Fibroblast of skin of abdomen (primary cell): ENCODE measurements around the gene SLC2A8.

ENCODE experiments used
- DNase-seq: peaks from one replicate; pipeline ENCODE4 v3.0.0-alpha.2; 2013

The SLC2A8 gene

DNA sequence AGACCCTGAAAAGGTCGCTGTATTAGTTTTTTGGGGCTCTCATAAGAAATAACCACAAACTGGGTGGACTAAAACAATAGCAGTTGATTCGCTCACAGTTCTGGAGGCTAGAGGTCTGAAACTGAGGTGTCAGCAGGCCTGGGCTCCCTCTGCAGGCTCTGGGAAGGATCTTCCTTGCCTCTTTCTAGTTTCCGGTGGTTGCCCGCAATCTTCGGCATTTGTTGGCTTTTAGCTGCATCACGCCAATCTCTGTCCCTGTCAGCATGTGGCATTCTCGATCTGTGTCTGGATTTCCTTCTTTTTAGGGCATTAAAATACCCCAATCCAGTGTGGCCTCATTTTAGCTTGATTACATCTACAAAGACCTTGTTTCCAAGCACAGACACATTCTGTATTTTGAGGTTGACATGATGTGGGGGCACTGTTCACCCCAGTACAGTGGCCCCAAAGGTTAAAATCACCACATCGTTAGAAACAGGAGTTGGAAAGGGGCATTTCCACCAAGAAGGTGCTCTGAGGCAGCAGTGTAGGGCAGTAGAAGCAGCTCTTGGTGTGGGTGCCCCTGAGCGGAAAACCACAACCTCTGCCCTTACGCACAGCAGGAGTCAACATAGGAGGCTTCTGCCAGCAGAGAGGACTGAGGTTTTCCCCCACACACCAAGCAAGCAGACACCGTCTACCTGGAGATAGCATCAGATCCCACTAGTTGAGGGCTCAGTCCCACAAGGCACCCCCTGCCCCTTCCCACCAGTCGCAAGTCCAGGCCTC is 40.7 kb downstream of the SLC2A8 start:
- DNase-seq: no peak

DNA sequence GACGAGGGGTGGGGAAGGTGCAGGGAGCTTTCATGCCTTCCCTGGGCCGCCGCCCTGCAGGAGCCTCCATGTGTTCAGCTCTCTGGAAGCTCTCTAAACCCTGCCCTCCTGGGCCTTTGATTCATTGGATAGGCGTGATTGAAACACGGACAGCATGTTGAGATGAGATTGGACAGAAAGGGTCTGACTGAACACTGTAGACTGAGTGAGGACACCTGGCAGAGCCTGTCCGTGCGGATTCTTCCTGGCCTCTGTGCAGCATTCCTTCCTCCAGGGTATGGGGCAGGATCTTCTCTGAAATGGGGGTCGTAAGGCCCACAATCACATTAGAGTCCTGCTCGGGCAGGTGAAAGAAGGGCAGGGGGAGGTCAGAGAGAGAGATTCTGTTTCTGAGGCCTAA is 41.4 kb downstream of the SLC2A8 start:
- no peak for DNase-seq

- DNase-seq: no peak
Observed at GRCh38 chr9:127444283-127444920, 47.4 kb downstream of the SLC2A8 start.

- no peak for DNase-seq
Observed at GRCh38 chr9:127444921-127445850, 48.2 kb downstream of the SLC2A8 start.

DNA sequence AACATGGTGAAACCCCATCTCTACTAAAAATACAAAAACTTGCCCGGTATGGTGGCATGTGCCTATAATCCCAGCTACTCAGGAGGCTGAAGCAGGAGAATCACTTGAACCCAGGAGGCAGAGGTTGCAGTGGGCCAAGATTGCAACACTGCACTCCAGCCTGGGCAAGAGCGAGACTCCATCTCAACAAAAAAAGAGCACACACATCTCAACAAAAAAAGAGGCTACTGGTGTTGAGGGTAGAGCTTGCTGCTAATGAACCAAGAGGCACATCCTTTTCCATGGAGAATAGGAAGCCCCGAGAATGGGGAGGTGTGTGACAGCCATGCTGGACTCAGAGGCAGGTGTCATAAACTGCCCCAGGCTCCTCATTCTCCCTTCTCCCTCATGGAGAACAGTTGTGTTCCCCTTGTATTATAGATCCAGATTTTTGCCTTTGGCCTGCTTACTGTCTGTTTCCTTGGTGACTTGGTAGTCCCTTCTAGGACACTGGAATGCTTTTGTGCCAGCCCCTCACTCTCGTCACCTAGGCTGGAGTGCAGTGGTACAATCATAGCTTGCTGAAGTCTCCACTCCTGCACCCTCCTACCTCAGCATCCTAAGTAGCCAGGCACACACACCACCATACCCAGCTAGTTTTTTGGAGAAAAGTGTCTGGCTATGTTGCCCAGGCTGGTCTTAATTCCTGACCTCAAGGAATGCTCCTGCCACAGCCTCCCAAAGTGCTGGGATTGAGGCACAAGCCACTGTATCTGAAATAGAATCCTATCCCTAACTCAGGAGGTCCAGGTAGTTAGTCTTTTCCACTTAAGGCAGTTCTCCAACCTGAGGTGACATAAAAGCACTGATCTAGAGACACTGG is 49.1 kb downstream of the SLC2A8 start:
- DNase-seq: no peak

GRCh38 chr9:127446713-127447415 is 49.9 kb downstream of the SLC2A8 start:
- no peak for DNase-seq

- DNase-seq: no peak
Observed at GRCh38 chr9:127447416-127448111, 50.6 kb downstream of the SLC2A8 start.

DNA sequence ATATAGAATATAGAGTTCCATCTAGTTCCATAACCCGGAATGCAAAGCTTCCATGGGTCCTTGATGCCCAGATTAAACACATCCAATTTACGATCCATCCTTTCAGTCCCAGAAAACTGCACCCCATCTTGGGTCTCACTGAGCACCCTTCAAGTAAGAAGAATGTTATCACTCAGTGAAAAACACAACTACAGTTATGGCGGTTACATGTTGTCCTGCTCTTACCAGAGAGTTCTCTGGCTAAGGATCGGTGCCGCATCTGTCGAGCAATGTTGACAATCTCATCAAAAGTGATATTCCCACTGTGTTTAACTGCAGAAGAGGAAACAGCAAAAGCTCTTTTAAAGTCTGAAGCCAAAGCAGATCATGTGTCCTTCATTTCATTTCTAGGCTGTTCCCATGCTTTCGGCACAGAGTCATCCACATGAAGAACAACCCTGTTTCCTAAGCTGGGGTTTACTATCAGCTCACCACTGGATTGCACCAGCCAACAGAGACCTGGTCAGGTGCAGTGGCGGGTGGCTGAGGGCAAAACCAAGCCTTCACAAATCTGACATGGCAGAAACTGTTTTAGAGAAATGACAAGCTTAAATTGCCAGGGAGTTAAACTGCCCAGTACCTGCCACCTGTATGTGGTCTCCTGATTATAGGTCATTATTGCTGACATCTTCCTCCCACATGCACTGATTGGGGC is 51.3 kb downstream of the SLC2A8 start:
- DNase-seq: no peak

GRCh38 chr9:127449332-127449966 is 52.5 kb downstream of the SLC2A8 start:
- DNase-seq: no peak

DNA sequence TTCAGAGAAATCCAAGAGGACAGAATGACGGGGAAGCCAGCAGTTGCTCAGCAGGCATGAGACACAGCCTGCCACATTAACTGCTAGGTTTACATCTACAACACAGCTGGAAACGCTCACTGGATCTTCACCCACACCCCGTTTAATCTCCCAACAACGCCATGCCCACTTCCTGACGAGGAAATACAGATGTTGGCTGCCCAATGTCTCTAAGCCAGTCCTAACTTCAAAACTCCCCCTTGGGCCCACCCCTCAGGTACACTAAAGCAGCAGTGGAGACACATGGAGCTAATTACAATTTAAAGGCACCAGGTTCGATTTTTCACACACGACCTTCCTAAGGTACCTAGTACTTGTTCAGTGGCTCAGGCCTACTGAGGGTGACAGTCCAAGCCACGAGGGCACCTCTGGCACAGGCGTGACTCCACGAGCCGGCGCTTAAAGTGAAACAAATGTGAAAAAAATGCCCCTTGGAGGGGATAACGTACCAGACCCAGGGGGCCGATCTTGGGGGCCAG is 53.3 kb downstream of the SLC2A8 start:
- DNase-seq: peak; percentile 23

DNA sequence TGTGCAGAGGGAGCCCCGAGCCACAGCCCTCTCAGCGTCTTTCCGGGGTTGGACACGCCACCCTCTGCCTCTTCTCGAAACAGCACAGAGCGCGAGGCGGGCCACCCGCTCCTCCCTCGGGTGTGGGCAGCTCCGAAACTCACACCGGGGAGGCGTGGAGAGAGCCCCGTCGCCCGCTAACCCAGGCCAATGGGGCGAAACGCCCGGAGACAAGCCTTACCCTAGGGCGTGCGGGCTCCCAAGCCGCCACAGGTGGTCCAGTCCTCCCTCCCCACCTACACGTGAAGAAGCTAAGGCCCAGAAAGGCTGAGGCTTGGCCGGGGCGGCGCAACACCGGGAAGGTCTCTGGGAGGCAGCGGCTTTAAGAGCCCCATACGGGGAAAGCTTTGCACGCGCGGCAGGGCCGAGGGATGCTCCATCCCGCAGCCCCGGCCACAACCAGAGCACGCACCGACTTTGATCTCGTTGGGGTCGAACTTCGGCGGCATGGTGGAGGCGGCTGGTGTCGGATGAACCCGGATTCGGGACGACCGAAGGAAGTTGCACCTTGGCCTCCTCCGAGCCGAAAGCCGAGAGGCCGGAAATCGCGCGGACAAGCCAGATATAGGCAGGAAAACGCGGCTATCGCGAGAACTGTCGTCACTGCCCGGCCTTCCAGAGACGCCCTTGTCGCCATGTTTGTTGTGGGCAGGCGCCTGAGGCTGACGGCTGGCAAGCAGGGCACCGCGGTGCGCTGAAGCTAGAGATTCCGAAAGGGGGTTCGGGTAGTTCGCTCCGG is 54.0 kb downstream of the SLC2A8 start, which contains the start of the genes LRSAM1 and RPL12:
LRSAM1 (plus strand) TSS at position 681 of the 778 bp plus-strand sequence. CDS start 3,018 bp downstream, outside the sequence.
RPL12 (minus strand) TSS at position 577 of the 778 bp plus-strand sequence; CDS start at position 488, 89 bp downstream.
- peak; percentile 94 for DNase-seq

- no peak for DNase-seq
Observed at GRCh38 chr9:127451608-127451857, 54.6 kb downstream of the SLC2A8 start.

GRCh38 chr9:127451858-127452656 is 55.1 kb downstream of the SLC2A8 start:
- peak; percentile 34 for DNase-seq

DNA sequence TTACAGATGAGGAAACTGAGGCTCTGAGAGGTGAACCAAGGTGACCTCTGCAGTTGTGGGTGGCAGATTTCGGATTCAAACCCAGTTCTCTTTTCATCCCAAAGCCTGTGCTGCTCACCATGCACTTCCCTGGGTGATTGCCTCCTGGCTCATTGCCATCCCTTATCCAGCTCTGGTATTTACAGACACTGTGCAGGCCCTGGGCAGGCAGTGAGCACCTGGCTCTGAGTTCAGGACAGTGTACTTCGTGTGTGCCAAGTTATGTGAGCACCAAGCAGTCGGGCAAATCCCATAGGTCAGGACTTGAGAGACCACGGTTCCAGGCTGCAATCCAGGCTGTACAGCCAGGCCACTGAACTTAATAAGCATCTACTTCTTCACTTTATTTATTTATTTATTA is 55.7 kb downstream of the SLC2A8 start:
- peak; percentile 17 for DNase-seq

- no peak for DNase-seq
Observed at GRCh38 chr9:127455324-127455992, 58.5 kb downstream of the SLC2A8 start.

- DNase-seq: no peak
Observed at GRCh38 chr9:127457191-127457878, 60.4 kb downstream of the SLC2A8 start.
